Type B pancreatic cell (in vitro differentiated cells): ENCODE measurements around the gene GSX2. TPM values are rescaled to one million over a fixed set of nuclear protein-coding genes. Genes with fewer than 3 reads are reported as not detected.
A peak's percentile ranks its signal among the peaks of the same experiment; 100 is the strongest.

Source experiments
- DNase-seq: peaks from one replicate; pipeline ENCODE4 v3.0.0; 2021; ENCODE audit warnings: mixed read lengths; ENCODE audit not compliant: unreplicated experiment; ENCODE audit errors: extremely low spot score
- H3K27ac Mint-ChIP-seq: 2 replicates; pipeline ENCODE4 v1.8.0; 2021; ENCODE audit warnings: mild to moderate bottlenecking, mixed read lengths
- H3K27me3 Mint-ChIP-seq: 2 replicates; pipeline ENCODE4 v1.8.0; 2021; ENCODE audit warnings: mixed read lengths
- H3K36me3 Mint-ChIP-seq: 2 replicates; pipeline ENCODE4 v1.8.0; 2021; ENCODE audit warnings: mixed read lengths
- H3K4me1 Mint-ChIP-seq: one replicate; pipeline ENCODE4 v1.8.0; 2021; ENCODE audit warnings: mixed read lengths; ENCODE audit not compliant: unreplicated experiment
- H3K4me3 Mint-ChIP-seq: 2 replicates; pipeline ENCODE4 v1.8.0; 2021; ENCODE audit warnings: mild to moderate bottlenecking, mixed read lengths
- H3K9me3 Mint-ChIP-seq: 2 replicates; pipeline ENCODE4 v1.8.0; 2021; ENCODE audit warnings: mixed read lengths
- total RNA-seq: library from RNA; stranded (reverse); gene quantifications from 2 replicates; pipeline ENCODE4 v1.2.1, GENCODE V29; 2021; ENCODE audit warnings: low replicate concordance
- TF ChIP-seq, protein P1 (sequence below): fragments of 200-600 bp; sonication (generic); conservative IDR thresholded peaks from 2 replicates; pipeline ENCODE4 v1.5.0; 2021; ENCODE audit warnings: antibody characterized with exemption, mild to moderate bottlenecking

The GSX2 gene
- total RNA-seq, 1 donor from 2014 or later = 5.6 TPM

- DNase-seq = no peak
- peaks cover 96% of the 10 kb centered on the region for H3K27me3 Mint-ChIP-seq
- H3K27ac Mint-ChIP-seq = peak overlapping the region; percentile 41
- no peaks in the 10 kb centered on the region for H3K9me3 Mint-ChIP-seq
- H3K4me1 Mint-ChIP-seq = peaks cover 25% of the 10 kb centered on the region
- H3K4me3 Mint-ChIP-seq = peak overlapping the region; percentile 78
- no peaks in the 10 kb centered on the region for H3K36me3 Mint-ChIP-seq
- TF ChIP-seq, protein P1, sequence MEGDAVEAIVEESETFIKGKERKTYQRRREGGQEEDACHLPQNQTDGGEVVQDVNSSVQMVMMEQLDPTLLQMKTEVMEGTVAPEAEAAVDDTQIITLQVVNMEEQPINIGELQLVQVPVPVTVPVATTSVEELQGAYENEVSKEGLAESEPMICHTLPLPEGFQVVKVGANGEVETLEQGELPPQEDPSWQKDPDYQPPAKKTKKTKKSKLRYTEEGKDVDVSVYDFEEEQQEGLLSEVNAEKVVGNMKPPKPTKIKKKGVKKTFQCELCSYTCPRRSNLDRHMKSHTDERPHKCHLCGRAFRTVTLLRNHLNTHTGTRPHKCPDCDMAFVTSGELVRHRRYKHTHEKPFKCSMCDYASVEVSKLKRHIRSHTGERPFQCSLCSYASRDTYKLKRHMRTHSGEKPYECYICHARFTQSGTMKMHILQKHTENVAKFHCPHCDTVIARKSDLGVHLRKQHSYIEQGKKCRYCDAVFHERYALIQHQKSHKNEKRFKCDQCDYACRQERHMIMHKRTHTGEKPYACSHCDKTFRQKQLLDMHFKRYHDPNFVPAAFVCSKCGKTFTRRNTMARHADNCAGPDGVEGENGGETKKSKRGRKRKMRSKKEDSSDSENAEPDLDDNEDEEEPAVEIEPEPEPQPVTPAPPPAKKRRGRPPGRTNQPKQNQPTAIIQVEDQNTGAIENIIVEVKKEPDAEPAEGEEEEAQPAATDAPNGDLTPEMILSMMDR = no peak
Observed at GRCh38 chr4:54100595-54101189, 729 bp downstream of the GSX2 start.

- DNase-seq = no peak
- peaks cover 95% of the 10 kb centered on the region for H3K27me3 Mint-ChIP-seq
Observed at GRCh38 chr4:54101190-54102041, 1.5 kb downstream of the GSX2 start.

GRCh38 chr4:54102531-54103106 lies 2.7 kb downstream of the GSX2 start:
- Mint-ChIP-seq H3K27ac (no peak overlapping the region), H3K4me1 (peaks cover 24% of the 10 kb centered on the region), H3K4me3 (peak overlapping the region; percentile 68), H3K36me3 (no peaks in the 10 kb centered on the region), H3K9me3 (no peaks in the 10 kb centered on the region), H3K27me3 (peaks cover 95% of the 10 kb centered on the region)
- no peak for DNase-seq
- TF ChIP-seq, protein P1 = no peak

More at GRCh38 chr4:54101190-54102041, 1.5 kb downstream of the GSX2 start:
- H3K9me3 Mint-ChIP-seq = no peaks in the 10 kb centered on the region
- no peaks in the 10 kb centered on the region for H3K36me3 Mint-ChIP-seq
- peak overlapping the region; percentile 41 for H3K27ac Mint-ChIP-seq
- peak overlapping the region; percentile 78 for H3K4me3 Mint-ChIP-seq
- H3K4me1 Mint-ChIP-seq = peaks cover 22% of the 10 kb centered on the region
- TF ChIP-seq, protein P1 = no peak

GRCh38 chr4:54103190-54103574 lies 3.2 kb downstream of the GSX2 start:
- no peak overlapping the region for H3K27ac Mint-ChIP-seq
- H3K9me3 Mint-ChIP-seq = no peaks in the 10 kb centered on the region
- H3K4me1 Mint-ChIP-seq = peaks cover 25% of the 10 kb centered on the region
- H3K36me3 Mint-ChIP-seq = no peaks in the 10 kb centered on the region
- TF ChIP-seq, protein P1 = no peak
- no peak for DNase-seq
- H3K4me3 Mint-ChIP-seq = peak overlapping the region; percentile 68
- H3K27me3 Mint-ChIP-seq = peaks cover 95% of the 10 kb centered on the region

DNA sequence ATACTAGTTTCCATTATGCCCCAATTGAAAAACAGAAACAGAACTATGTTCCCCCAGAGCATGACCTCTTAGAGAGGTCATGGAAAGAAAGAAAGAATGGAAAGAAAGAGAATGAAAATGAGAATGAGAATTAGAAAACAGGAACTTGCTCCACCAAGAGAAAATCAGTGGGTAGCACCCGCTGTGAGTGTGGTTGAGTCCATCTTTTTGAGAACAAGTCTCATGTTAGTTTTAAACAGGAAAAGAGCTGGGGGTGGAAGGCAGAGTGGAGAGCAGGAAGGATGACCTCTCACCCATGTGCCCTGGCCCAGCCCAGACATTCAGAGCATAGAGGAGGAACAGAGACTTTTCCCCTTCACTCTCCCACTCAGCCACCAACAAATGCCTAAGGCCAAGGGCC lies 4.9 kb downstream of the GSX2 start:
- TF ChIP-seq, protein P1 = no peak
- Mint-ChIP-seq H3K27ac (no peak overlapping the region), H3K36me3 (no peaks in the 10 kb centered on the region), H3K4me1 (peaks cover 31% of the 10 kb centered on the region), H3K4me3 (no peak overlapping the region), H3K27me3 (peaks cover 96% of the 10 kb centered on the region), H3K9me3 (no peaks in the 10 kb centered on the region)
- no peak for DNase-seq
